HUES64 (cell line): ENCODE measurements around the gene ZNF318.
"Not testable (repeated sequence)": the region's sequence is repeated elsewhere in the genome, so short reads cannot be mapped to it uniquely, and the experiment has no call there.

Experiments
- H3K27ac ChIP-seq: 2 replicates; pipeline ENCODE4 v1.7.0; 2013; ENCODE audit warnings: low read depth, low read length, inconsistent platforms
- H3K27me3 ChIP-seq: 2 replicates; pipeline ENCODE4 v1.6.1; 2013; ENCODE audit warnings: mild to moderate bottlenecking, low read length; ENCODE audit not compliant: insufficient read depth
- H3K36me3 ChIP-seq: 2 replicates; pipeline ENCODE4 v1.6.1; 2013; ENCODE audit warnings: mild to moderate bottlenecking, low read length; ENCODE audit not compliant: insufficient read depth
- H3K4me1 ChIP-seq: 2 replicates; pipeline ENCODE4 v1.6.1; 2013; ENCODE audit warnings: mild to moderate bottlenecking, low read length, moderate library complexity; ENCODE audit not compliant: insufficient read depth
- H3K4me3 ChIP-seq: 2 replicates; pipeline ENCODE4 v1.5.1; 2013; ENCODE audit warnings: mild to moderate bottlenecking, low read length, moderate library complexity
- H3K9ac ChIP-seq: 2 replicates; pipeline ENCODE4 v1.6.1; 2013; ENCODE audit warnings: mild to moderate bottlenecking, low read depth, low read length
- H3K9me3 ChIP-seq: 2 replicates; pipeline ENCODE4 v1.6.1; 2013; ENCODE audit warnings: low read depth, low read length; ENCODE audit not compliant: insufficient read depth
- WGBS: fragments of 150-250, 120-280 bp; methylation state at CpG from one replicate; pipeline ENCODE4 v1.1.7; 2013; ENCODE audit warnings: missing lambda C conversion rate; 5-methylcytosine and 5-hydroxymethylcytosine counted together

Gene ZNF318

GRCh38 chr6:43361269-43361668 is 8.2 kb downstream of the ZNF318 start:
- Histone ChIP-seq H3K4me3 (no peak overlapping the region), H3K9ac (no peak overlapping the region)
- 100% methylated on average over 2 of the region's 2 CpGs for WGBS

GRCh38 chr6:43359831-43360230 is 9.6 kb downstream of the ZNF318 start:
- Histone ChIP-seq H3K4me1 (peaks cover 11% of the 10 kb centered on the region), H3K27me3 (no peaks in the 10 kb centered on the region), H3K9me3 (no peaks in the 10 kb centered on the region), H3K4me3 (no peak overlapping the region), H3K27ac (no peak overlapping the region), H3K9ac (no peak overlapping the region), H3K36me3 (peaks cover 77% of the 10 kb centered on the region)
- 85% methylated on average over 1 of the region's 1 CpG for WGBS

More at GRCh38 chr6:43361269-43361668, 8.2 kb downstream of the ZNF318 start:
- Histone ChIP-seq H3K36me3 (peaks cover 71% of the 10 kb centered on the region), H3K9me3 (no peaks in the 10 kb centered on the region), H3K4me1 (peaks cover 4% of the 10 kb centered on the region), H3K27me3 (no peaks in the 10 kb centered on the region), H3K27ac (no peak overlapping the region)

GRCh38 chr6:43359381-43359780 is 10.1 kb downstream of the ZNF318 start:
- no peaks in the 10 kb centered on the region for H3K27me3 ChIP-seq
- no peak overlapping the region for H3K4me3 ChIP-seq
- H3K9ac ChIP-seq, result no peak overlapping the region
- H3K27ac ChIP-seq, result no peak overlapping the region
- peaks cover 11% of the 10 kb centered on the region for H3K4me1 ChIP-seq
- peaks cover 77% of the 10 kb centered on the region for H3K36me3 ChIP-seq
- H3K9me3 ChIP-seq, result no peaks in the 10 kb centered on the region

- Histone ChIP-seq H3K4me1 (peaks cover 11% of the 10 kb centered on the region), H3K9ac (0 out of 2 replicates have a peak overlapping the region, but pooled peaks have one; percentile 38), H3K9me3 (no peaks in the 10 kb centered on the region), H3K27me3 (no peaks in the 10 kb centered on the region), H3K4me3 (no peak overlapping the region), H3K36me3 (peaks cover 66% of the 10 kb centered on the region), H3K27ac (peak overlapping the region; percentile 71; the same call in 1 of the 2 replicates)
- WGBS, result 84% methylated on average over 2 of the region's 2 CpGs
Observed at GRCh38 chr6:43355862-43356590, 13.4 kb downstream of the ZNF318 start.

GRCh38 chr6:43351951-43352350 is 17.5 kb downstream of the ZNF318 start:
- 93% methylated on average over 5 of the region's 5 CpGs for WGBS
- H3K27ac ChIP-seq, H3K9me3 ChIP-seq, H3K27me3 ChIP-seq, H3K9ac ChIP-seq, H3K4me3 ChIP-seq: not testable (repeated sequence)
- peaks cover 11% of the 10 kb centered on the region for H3K4me1 ChIP-seq
- peaks cover 53% of the 10 kb centered on the region for H3K36me3 ChIP-seq

- Histone ChIP-seq H3K27me3 (no peaks in the 10 kb centered on the region), H3K9me3 (no peaks in the 10 kb centered on the region), H3K9ac (no peak overlapping the region), H3K4me1 (no peaks in the 10 kb centered on the region), H3K36me3 (peaks cover 57% of the 10 kb centered on the region), H3K4me3 (no peak overlapping the region), H3K27ac (no peak overlapping the region)
- 93% methylated on average over 3 of the region's 3 CpGs for WGBS
Observed at GRCh38 chr6:43347444-43347843, 22.0 kb downstream of the ZNF318 start.

- no peaks in the 10 kb centered on the region for H3K4me1 ChIP-seq
- H3K27me3 ChIP-seq, result no peaks in the 10 kb centered on the region
- H3K9ac ChIP-seq, result no peak overlapping the region
- peaks cover 55% of the 10 kb centered on the region for H3K36me3 ChIP-seq
- no peaks in the 10 kb centered on the region for H3K9me3 ChIP-seq
- no peak overlapping the region for H3K27ac ChIP-seq
- 89% methylated on average over 3 of the region's 3 CpGs for WGBS
- H3K4me3 ChIP-seq, result no peak overlapping the region
Observed at GRCh38 chr6:43347021-43347420, 22.4 kb downstream of the ZNF318 start.

GRCh38 chr6:43346243-43346642 is 23.2 kb downstream of the ZNF318 start:
- not testable (repeated sequence) for H3K27me3 ChIP-seq, H3K4me3 ChIP-seq, H3K9me3 ChIP-seq, H3K9ac ChIP-seq, H3K27ac ChIP-seq, H3K4me1 ChIP-seq
- 96% methylated on average over 10 of the region's 11 CpGs for WGBS
- peaks cover 60% of the 10 kb centered on the region for H3K36me3 ChIP-seq

- H3K36me3 ChIP-seq, result peaks cover 59% of the 10 kb centered on the region
- no peak overlapping the region for H3K9ac ChIP-seq
- no peak overlapping the region for H3K4me3 ChIP-seq
- peaks cover 5% of the 10 kb centered on the region; the same call in 1 of the 2 replicates for H3K4me1 ChIP-seq
- H3K27ac ChIP-seq, result no peak overlapping the region
- WGBS, result 93% methylated on average over 4 of the region's 4 CpGs
- H3K27me3 ChIP-seq, result no peaks in the 10 kb centered on the region
- H3K9me3 ChIP-seq, result no peaks in the 10 kb centered on the region
Observed at GRCh38 chr6:43339168-43339567, 30.3 kb downstream of the ZNF318 start.

- Histone ChIP-seq H3K27me3 (no peaks in the 10 kb centered on the region), H3K9me3 (no peaks in the 10 kb centered on the region), H3K4me3 (no peak overlapping the region), H3K36me3 (peaks cover 54% of the 10 kb centered on the region), H3K9ac (no peak overlapping the region), H3K4me1 (peaks cover 6% of the 10 kb centered on the region; the same call in 1 of the 2 replicates), H3K27ac (no peak overlapping the region)
Observed at GRCh38 chr6:43338243-43338642, 31.2 kb downstream of the ZNF318 start.

GRCh38 chr6:43336382-43336781 is 33.1 kb downstream of the ZNF318 start:
- Histone ChIP-seq H3K27ac (no peak overlapping the region), H3K9ac (no peak overlapping the region), H3K36me3 (peaks cover 39% of the 10 kb centered on the region), H3K9me3 (no peaks in the 10 kb centered on the region), H3K4me1 (peaks cover 6% of the 10 kb centered on the region; the same call in 1 of the 2 replicates), H3K27me3 (no peaks in the 10 kb centered on the region), H3K4me3 (no peak overlapping the region)
- 75% methylated on average over 3 of the region's 3 CpGs for WGBS
